Stimulated activated CD8-positive, alpha-beta memory T cell treated with anti-CD3 and anti-CD28 coated beads, Interleukin-4, amount 100 ng/mL, for 4 hours (primary cell): ENCODE results near the gene DOCK1.

Experiments
- DNase-seq, 2 donors: peaks; one replicate each; pipeline ENCODE4 v3.0.0-alpha.2; 2020; ENCODE audit warnings: low read depth in 2 of 2, low spot score in 1 of 2

Gene DOCK1

GRCh38 chr10:127071126-127071525, 165.9 kb downstream of the DOCK1 start:
- no peak for DNase-seq

- DNase-seq: no peak
These were observed 168.4 kb downstream of the DOCK1 start for GRCh38 chr10:127073666-127074065.

GRCh38 chr10:127079392-127079791, 174.2 kb downstream of the DOCK1 start:
- DNase-seq: no peak

GRCh38 chr10:127080317-127080716, 175.1 kb downstream of the DOCK1 start:
- no peak for DNase-seq

- DNase-seq: no peak
These were observed 176.7 kb downstream of the DOCK1 start for GRCh38 chr10:127081851-127082345.

- DNase-seq: no peak
These were observed 177.4 kb downstream of the DOCK1 start for GRCh38 chr10:127082651-127083050.

GRCh38 chr10:127085957-127086356, 180.7 kb downstream of the DOCK1 start:
- DNase-seq: no peak

GRCh38 chr10:127088908-127089307, 183.7 kb downstream of the DOCK1 start:
- no peak for DNase-seq

GRCh38 chr10:127089446-127089845, 184.2 kb downstream of the DOCK1 start:
- DNase-seq: no peak

GRCh38 chr10:127090138-127090537, 184.9 kb downstream of the DOCK1 start:
- no peak for DNase-seq

- no peak for DNase-seq
These were observed 186.1 kb downstream of the DOCK1 start for GRCh38 chr10:127091354-127091753.

- no peak for DNase-seq
These were observed 187.7 kb downstream of the DOCK1 start for GRCh38 chr10:127092916-127093315.

GRCh38 chr10:127094984-127095383, 189.8 kb downstream of the DOCK1 start:
- no peak for DNase-seq

- no peak for DNase-seq
These were observed 195.9 kb downstream of the DOCK1 start for GRCh38 chr10:127100983-127101615.

GRCh38 chr10:127102176-127102575, 196.9 kb downstream of the DOCK1 start:
- no peak for DNase-seq

GRCh38 chr10:127115100-127115499, 209.9 kb downstream of the DOCK1 start:
- no peak for DNase-seq

GRCh38 chr10:127117125-127117524, 211.9 kb downstream of the DOCK1 start:
- DNase-seq: no peak

- DNase-seq: no peak
These were observed 212.8 kb downstream of the DOCK1 start for GRCh38 chr10:127118034-127118433.

GRCh38 chr10:127119936-127120335, 214.7 kb downstream of the DOCK1 start:
- DNase-seq: no peak

- no peak for DNase-seq
These were observed 217.6 kb downstream of the DOCK1 start for GRCh38 chr10:127122831-127123230.

GRCh38 chr10:127123626-127124025, 218.4 kb downstream of the DOCK1 start:
- no peak for DNase-seq

GRCh38 chr10:127125331-127125730, 220.1 kb downstream of the DOCK1 start:
- DNase-seq: no peak

GRCh38 chr10:127127822-127128221, 222.6 kb downstream of the DOCK1 start:
- no peak for DNase-seq
